K562 (cell line): ENCODE results near the gene GNG3. TPM values are rescaled to one million over a fixed set of nuclear protein-coding genes. Genes with fewer than 3 reads are reported as not detected.

Experiments
- BHLHE40 ChIP-seq: IDR thresholded peaks from 2 replicates; pipeline ENCODE4 v1.6.1; 2011; ENCODE audit warnings: low read length, improper control_type of control experiment
- BRF2 ChIP-seq: IDR thresholded peaks from 3 replicates; pipeline ENCODE4 v1.6.1; 2011; ENCODE audit warnings: borderline replicate concordance, mild to moderate bottlenecking; ENCODE audit not compliant: insufficient read length, insufficient read depth
- CHCHD3 ChIP-seq: fragments of 250-450 bp; sonication (Bioruptor Pico); IDR thresholded peaks from 2 replicates; pipeline ENCODE4 v2.1.2; 2022; ENCODE audit warnings: mild to moderate bottlenecking
- CHD1 ChIP-seq: fragments of 200-600 bp; sonication (generic); IDR thresholded peaks from one replicate; pipeline ENCODE4 v1.6.1; 2012; ENCODE audit warnings: mild to moderate bottlenecking, moderate library complexity, low read length, inconsistent platforms
- ETV6 ChIP-seq, 3 experiments: fragments of 150-350 bp in 1 of 3; sonication (generic) in 1 of 3; formaldehyde crosslinking in 1 of 3; IDR thresholded peaks; 2 replicates each; pipeline versions ENCODE4 v1.6.1 to v1.8.0; 2014 to 2022; ENCODE audit warnings: borderline replicate concordance in 2 of 3, low read depth in 2 of 3, antibody characterized with exemption in 1 of 3, low read length in 1 of 3, mild to moderate bottlenecking in 1 of 3, missing genetic modification reagents in 1 of 3
- FOXA3 ChIP-seq, 2 experiments: fragments of 450-650 bp in 1 of 2; sonication (generic) in 1 of 2; formaldehyde crosslinking; IDR thresholded peaks in 1 of 2; conservative IDR thresholded peaks in 1 of 2; 2 replicates each; pipeline versions ENCODE4 v1.4.0 to v1.8.0; 2020 to 2022; ENCODE audit warnings: mild to moderate bottlenecking in 2 of 2, missing genetic modification reagents in 1 of 2
- JUNB ChIP-seq: fragments of 450-650 bp; formaldehyde crosslinking; conservative IDR thresholded peaks from 2 replicates; pipeline ENCODE4 v1.4.0; 2020; ENCODE audit warnings: mild to moderate bottlenecking
- MED1 ChIP-seq: sonication (generic); formaldehyde crosslinking; IDR thresholded peaks from 2 replicates; pipeline ENCODE4 v1.8.1; 2023; ENCODE audit warnings: missing genetic modification reagents, borderline replicate concordance
- MLLT1 ChIP-seq, 2 experiments: fragments of 450-650 bp; IDR thresholded peaks; 2 replicates each; pipeline ENCODE4 v1.6.1; 2016
- SIN3A ChIP-seq, 2 experiments: fragments of 150-350 bp in 1 of 2; IDR thresholded peaks; 2 replicates each; pipeline ENCODE4 v1.6.1; 2011 to 2016; ENCODE audit warnings: borderline replicate concordance in 2 of 2, low read depth in 2 of 2, low read length in 2 of 2, mild to moderate bottlenecking in 2 of 2, moderate library complexity in 2 of 2; ENCODE audit not compliant: control insufficient read depth in 1 of 2
- SMAD2 ChIP-seq: fragments of 150-350 bp; IDR thresholded peaks from 2 replicates; pipeline ENCODE4 v1.6.1; 2014; ENCODE audit warnings: low read depth, mild to moderate bottlenecking, low read length
- ZNF143 ChIP-seq: sonication (generic); formaldehyde crosslinking; IDR thresholded peaks from 2 replicates; pipeline ENCODE4 v1.9.0; 2022; ENCODE audit warnings: mild to moderate bottlenecking, missing genetic modification reagents
- polyA plus RNA-seq, 8 experiments: library from polyadenylated mRNA; depleted of rRNA in 4 of 8; stranded (reverse) in 5 of 8; unstranded in 3 of 8; fragments of >200 nt; fragmentation: Nextera tagmentation in 2 of 8; fragmentation: Illumina TruSeq in 1 of 8; extraction: Ambion mirVana in 2 of 8; extraction: Trizol in 1 of 8; gene quantifications; 2 replicates each; pipeline versions ENCODE4 v1.2.1 to v1.2.3, GENCODE V29; 2011 to 2014; ENCODE audit warnings: inconsistent platforms in 1 of 8, missing spikeins in 1 of 8
- total RNA-seq, 7 experiments: library from RNA; depleted of rRNA in 6 of 7; stranded (reverse); fragments of >200 nt in 6 of 7; fragmentation: Illumina TruSeq in 2 of 7; extraction: Trizol in 2 of 7; gene quantifications; 2 replicates each; pipeline versions ENCODE4 v1.2.1 to v1.2.3, GENCODE V29; 2011 to 2021; ENCODE audit warnings: low replicate concordance in 1 of 7
- TF ChIP-seq, protein P1 (sequence below): conservative IDR thresholded peaks from 2 replicates; pipeline ENCODE4 v1.6.1; 2011; ENCODE audit warnings: low read depth, mild to moderate bottlenecking, low read length; ENCODE audit not compliant: control insufficient read depth
- TF ChIP-seq, protein P2 (sequence below): fragments of 450-650 bp; IDR thresholded peaks from 2 replicates; pipeline ENCODE4 v1.6.1; 2016; ENCODE audit warnings: borderline replicate concordance
- TF ChIP-seq, protein P3 (sequence below), 2 experiments: fragments of 450-650 bp in 1 of 2; sonication (generic) in 1 of 2; formaldehyde crosslinking in 1 of 2; IDR thresholded peaks in 1 of 2; conservative IDR thresholded peaks in 1 of 2; 2 replicates each; pipeline versions ENCODE4 v1.6.1 to v1.8.1; 2016 to 2023; ENCODE audit warnings: mild to moderate bottlenecking in 2 of 2, moderate library complexity in 2 of 2, inconsistent platforms in 1 of 2, missing genetic modification reagents in 1 of 2
- TF ChIP-seq, protein P4 (sequence below): sonication (generic); IDR thresholded peaks from 2 replicates; pipeline ENCODE4 v1.6.1; 2016

Gene GNG3
- total and polyA plus RNA-seq, 9 of the 15 experiments (the other 6 are each of a cell fraction or from before 2014, with no cell fraction given): 0.07 TPM; not detected in 8

DNA sequence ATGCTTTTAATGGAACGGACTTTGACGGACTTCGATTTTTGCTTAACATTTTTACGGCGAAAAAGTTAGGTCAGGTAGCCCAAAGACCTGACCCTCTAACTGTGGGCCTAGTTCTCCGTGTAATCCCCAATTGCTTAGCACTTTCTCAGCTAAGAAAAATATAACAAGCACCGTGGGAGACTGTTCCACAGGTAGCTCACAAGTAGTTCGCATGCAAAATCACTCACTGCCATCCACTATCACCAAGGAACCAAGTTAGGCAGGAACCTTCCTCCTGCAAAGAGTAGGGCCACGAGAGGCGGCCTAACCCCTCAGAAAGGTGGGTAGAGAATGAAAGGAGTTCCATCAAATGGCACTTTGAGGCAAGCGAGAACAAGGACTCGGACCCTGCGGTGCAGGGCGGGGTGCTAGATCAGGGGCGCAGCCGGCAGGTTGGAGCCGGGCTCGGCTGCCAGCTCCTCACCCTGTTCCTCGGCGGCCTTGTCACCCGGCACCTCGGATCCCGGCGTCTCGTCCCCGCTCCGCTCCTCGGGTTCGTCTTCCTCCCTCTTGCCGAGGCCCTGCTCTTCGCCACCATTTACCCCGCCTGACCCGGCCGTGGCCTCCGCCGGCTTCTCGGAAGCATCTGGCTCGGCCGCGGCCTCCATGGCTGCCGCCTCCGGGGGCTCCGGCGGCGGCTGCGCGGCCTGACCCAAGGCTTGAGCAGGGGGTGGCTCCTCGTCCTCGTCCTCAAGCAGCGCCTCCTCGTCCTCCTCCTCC lies 18.9 kb downstream of the GNG3 start (continued):
- TF ChIP-seq ZNF143 (CRISPR knock-in tag) (peak; percentile 53; the same call in 1 of the 2 replicates), JUNB (CRISPR knock-in tag) (no peak), BHLHE40 (no peak), MLLT1 (IDR thresholded peaks at IDR 0.05) (0 out of 4 replicates have a peak, but pooled peaks of 1 of the 2 experiments have one; percentile 49), FOXA3 (CRISPR knock-in tag; conservative IDR thresholded peaks at IDR 0.05 in 1 of 2, IDR thresholded peaks at IDR 0.05 in 1 of 2) (peak in 1 of 2 experiments; percentile 13; a peak in 1 of 4 replicates), CHD1 (peak; percentile 98), SMAD2 (no peak), MED1 (CRISPR knock-in tag) (peak; percentile 24; the same call in 1 of the 2 replicates), CHCHD3 (CRISPR knock-in tag) (no peak), SIN3A (IDR thresholded peaks at IDR 0.05; ENCODE audit: borderline replicate concordance in 2 of 2, control insufficient read depth in 1 of 2, low read depth in 2 of 2, low read length in 2 of 2) (peak; percentile 48 to 53; a peak in 2 of 4 replicates), ETV6 (IDR thresholded peaks at IDR 0.05; ENCODE audit: borderline replicate concordance in 1 of 2, low read depth in 2 of 2, low read length in 1 of 2) (0 out of 4 replicates have a peak, but pooled peaks of 1 of the 2 experiments have one; percentile 16), ETV6 (CRISPR knock-in tag; IDR thresholded peaks at IDR 0.05; ENCODE audit: borderline replicate concordance) (no peak), BRF2 (no peak)
- TF ChIP-seq, protein P1, sequence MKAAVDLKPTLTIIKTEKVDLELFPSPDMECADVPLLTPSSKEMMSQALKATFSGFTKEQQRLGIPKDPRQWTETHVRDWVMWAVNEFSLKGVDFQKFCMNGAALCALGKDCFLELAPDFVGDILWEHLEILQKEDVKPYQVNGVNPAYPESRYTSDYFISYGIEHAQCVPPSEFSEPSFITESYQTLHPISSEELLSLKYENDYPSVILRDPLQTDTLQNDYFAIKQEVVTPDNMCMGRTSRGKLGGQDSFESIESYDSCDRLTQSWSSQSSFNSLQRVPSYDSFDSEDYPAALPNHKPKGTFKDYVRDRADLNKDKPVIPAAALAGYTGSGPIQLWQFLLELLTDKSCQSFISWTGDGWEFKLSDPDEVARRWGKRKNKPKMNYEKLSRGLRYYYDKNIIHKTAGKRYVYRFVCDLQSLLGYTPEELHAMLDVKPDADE: peak; percentile 23; the same call in 1 of the 2 replicates
- TF ChIP-seq, protein P2, sequence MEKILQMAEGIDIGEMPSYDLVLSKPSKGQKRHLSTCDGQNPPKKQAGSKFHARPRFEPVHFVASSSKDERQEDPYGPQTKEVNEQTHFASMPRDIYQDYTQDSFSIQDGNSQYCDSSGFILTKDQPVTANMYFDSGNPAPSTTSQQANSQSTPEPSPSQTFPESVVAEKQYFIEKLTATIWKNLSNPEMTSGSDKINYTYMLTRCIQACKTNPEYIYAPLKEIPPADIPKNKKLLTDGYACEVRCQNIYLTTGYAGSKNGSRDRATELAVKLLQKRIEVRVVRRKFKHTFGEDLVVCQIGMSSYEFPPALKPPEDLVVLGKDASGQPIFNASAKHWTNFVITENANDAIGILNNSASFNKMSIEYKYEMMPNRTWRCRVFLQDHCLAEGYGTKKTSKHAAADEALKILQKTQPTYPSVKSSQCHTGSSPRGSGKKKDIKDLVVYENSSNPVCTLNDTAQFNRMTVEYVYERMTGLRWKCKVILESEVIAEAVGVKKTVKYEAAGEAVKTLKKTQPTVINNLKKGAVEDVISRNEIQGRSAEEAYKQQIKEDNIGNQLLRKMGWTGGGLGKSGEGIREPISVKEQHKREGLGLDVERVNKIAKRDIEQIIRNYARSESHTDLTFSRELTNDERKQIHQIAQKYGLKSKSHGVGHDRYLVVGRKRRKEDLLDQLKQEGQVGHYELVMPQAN: peak; percentile 17; the same call in 1 of the 2 replicates
- TF ChIP-seq, protein P3, sequence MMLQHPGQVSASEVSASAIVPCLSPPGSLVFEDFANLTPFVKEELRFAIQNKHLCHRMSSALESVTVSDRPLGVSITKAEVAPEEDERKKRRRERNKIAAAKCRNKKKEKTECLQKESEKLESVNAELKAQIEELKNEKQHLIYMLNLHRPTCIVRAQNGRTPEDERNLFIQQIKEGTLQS (IDR thresholded peaks at IDR 0.05): no peak
- TF ChIP-seq, protein P3 (CRISPR knock-in tag; conservative IDR thresholded peaks at IDR 0.05): 0 out of 2 replicates have a peak, but pooled peaks have one; percentile 53
- TF ChIP-seq, protein P4, sequence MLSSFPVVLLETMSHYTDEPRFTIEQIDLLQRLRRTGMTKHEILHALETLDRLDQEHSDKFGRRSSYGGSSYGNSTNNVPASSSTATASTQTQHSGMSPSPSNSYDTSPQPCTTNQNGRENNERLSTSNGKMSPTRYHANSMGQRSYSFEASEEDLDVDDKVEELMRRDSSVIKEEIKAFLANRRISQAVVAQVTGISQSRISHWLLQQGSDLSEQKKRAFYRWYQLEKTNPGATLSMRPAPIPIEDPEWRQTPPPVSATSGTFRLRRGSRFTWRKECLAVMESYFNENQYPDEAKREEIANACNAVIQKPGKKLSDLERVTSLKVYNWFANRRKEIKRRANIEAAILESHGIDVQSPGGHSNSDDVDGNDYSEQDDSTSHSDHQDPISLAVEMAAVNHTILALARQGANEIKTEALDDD: 0 out of 2 replicates have a peak, but pooled peaks have one; percentile 49
